Endodermal cell (in vitro differentiated cells): Measurements from ENCODE around the gene SSBP3. TPM values are rescaled to one million over a fixed set of nuclear protein-coding genes. Genes with fewer than 3 reads are reported as not detected.

Source experiments
- DNase-seq: peaks from one replicate; pipeline ENCODE4 v3.0.0-alpha.2; 2017
- H3K27ac ChIP-seq: 2 replicates; pipeline ENCODE4 v1.5.1; 2013; ENCODE audit warnings: mild to moderate bottlenecking, low read depth, low read length, moderate library complexity
- H3K27me3 ChIP-seq: 2 replicates; pipeline ENCODE4 v1.6.1; 2013; ENCODE audit warnings: mild to moderate bottlenecking, low read length, moderate library complexity; ENCODE audit not compliant: insufficient read depth, control insufficient read depth, poor library complexity, severe bottlenecking
- H3K36me3 ChIP-seq: 2 replicates; pipeline ENCODE4 v1.7.0; 2013; ENCODE audit warnings: mild to moderate bottlenecking, low read length, moderate library complexity; ENCODE audit not compliant: control insufficient read depth, insufficient read depth
- H3K4me1 ChIP-seq: one replicate; pipeline ENCODE4 v1.7.0; 2013; ENCODE audit warnings: low read length; ENCODE audit not compliant: control insufficient read depth, insufficient read depth
- H3K4me3 ChIP-seq: 2 replicates; pipeline ENCODE4 v1.5.1; 2013; ENCODE audit warnings: mild to moderate bottlenecking, low read length, moderate library complexity
- H3K9ac ChIP-seq: 2 replicates; pipeline ENCODE4 v1.6.1; 2013; ENCODE audit warnings: mild to moderate bottlenecking, low read length, moderate library complexity; ENCODE audit not compliant: poor library complexity, severe bottlenecking; ENCODE audit errors: extremely low read depth
- H3K9me3 ChIP-seq: 2 replicates; pipeline ENCODE4 v1.6.1; 2013; ENCODE audit warnings: mild to moderate bottlenecking, low read length, moderate library complexity; ENCODE audit not compliant: control insufficient read depth
- H3K27ac Mint-ChIP-seq: 2 replicates; pipeline ENCODE4 v1.8.0; 2020; ENCODE audit warnings: mixed read lengths
- H3K27me3 Mint-ChIP-seq: 2 replicates; pipeline ENCODE4 v1.8.0; 2021; ENCODE audit warnings: mild to moderate bottlenecking, mixed read lengths; ENCODE audit not compliant: insufficient read depth
- H3K36me3 Mint-ChIP-seq: 2 replicates; pipeline ENCODE4 v1.8.0; 2020; ENCODE audit warnings: low read depth, mixed read lengths
- H3K4me1 Mint-ChIP-seq: 2 replicates; pipeline ENCODE4 v1.8.0; 2020; ENCODE audit warnings: mixed read lengths
- H3K4me3 Mint-ChIP-seq: 2 replicates; pipeline ENCODE4 v1.8.0; 2020; ENCODE audit warnings: mild to moderate bottlenecking, moderate library complexity, mixed read lengths
- H3K9me3 Mint-ChIP-seq: 2 replicates; pipeline ENCODE4 v1.8.0; 2020; ENCODE audit warnings: mild to moderate bottlenecking, mixed read lengths
- WGBS, 2 experiments: methylation state at CpG; one replicate each; pipeline versions ENCODE4 v1.1.5 to v1.1.7; 2013; ENCODE audit warnings: missing lambda C conversion rate in 2 of 2, mixed read lengths in 1 of 2; ENCODE audit not compliant: insufficient coverage in 1 of 2, insufficient read length in 1 of 2; 5-methylcytosine and 5-hydroxymethylcytosine counted together
- total RNA-seq, 2 donors: library from RNA; stranded (reverse); fragmentation: NEBNext Ultra II Directional in 1 of 2; extraction: Animal tissue kit (Norgen Biotek cat#: 25700) in 1 of 2; gene quantifications; 2 replicates in 1 of 2; 3 replicates in 1 of 2; pipeline ENCODE4 v1.2.1, GENCODE V29; 2021
- TF ChIP-seq, protein P1 (sequence below): fragments of 200-600 bp; sonication (generic); conservative IDR thresholded peaks from 2 replicates; pipeline ENCODE4 v1.5.0; 2021; ENCODE audit warnings: antibody characterized with exemption, mild to moderate bottlenecking

The SSBP3 gene
- total RNA-seq, 2 donors from 2014 or later = 342 TPM

DNA sequence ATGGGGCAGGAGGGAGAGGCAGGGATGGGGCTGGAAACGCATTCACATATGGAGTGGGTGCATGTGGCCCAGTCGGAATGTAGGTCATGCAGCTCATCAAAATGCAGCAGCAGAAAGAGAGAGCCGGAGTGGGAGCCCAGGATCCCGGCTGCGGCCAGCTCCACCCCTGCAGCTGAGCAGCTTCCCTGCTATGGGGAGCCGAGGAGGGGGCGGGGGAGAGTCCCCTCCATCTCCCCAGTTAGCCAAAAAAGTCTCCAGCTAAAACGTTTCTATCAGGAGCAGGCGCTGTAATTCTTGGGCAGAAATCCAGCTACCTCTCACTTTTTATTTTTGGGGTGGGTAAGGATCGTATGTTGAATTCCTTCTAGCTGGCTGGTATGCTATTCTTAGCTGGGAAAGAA lies 166.6 kb downstream of the SSBP3 start:
- H3K4me1 ChIP-seq = no peaks in the 10 kb centered on the region
- Mint-ChIP-seq H3K4me1 (peaks cover 4% of the 10 kb centered on the region), H3K27ac (no peak overlapping the region), H3K36me3 (peaks cover 79% of the 10 kb centered on the region), H3K9me3 (peaks cover 4% of the 10 kb centered on the region), H3K4me3 (no peak overlapping the region), H3K27me3 (no peaks in the 10 kb centered on the region)
- 93 to 94% methylated on average over 6 to 10 of the region's 10 CpGs for whole genome bisulfite sequencing, 2 experiments
- no peak for DNase-seq
- no peaks in the 10 kb centered on the region for H3K9me3 ChIP-seq
- H3K9ac ChIP-seq = no peak overlapping the region
- peaks cover 87% of the 10 kb centered on the region for H3K36me3 ChIP-seq
- no peaks in the 10 kb centered on the region for H3K27me3 ChIP-seq
- TF ChIP-seq, protein P1, sequence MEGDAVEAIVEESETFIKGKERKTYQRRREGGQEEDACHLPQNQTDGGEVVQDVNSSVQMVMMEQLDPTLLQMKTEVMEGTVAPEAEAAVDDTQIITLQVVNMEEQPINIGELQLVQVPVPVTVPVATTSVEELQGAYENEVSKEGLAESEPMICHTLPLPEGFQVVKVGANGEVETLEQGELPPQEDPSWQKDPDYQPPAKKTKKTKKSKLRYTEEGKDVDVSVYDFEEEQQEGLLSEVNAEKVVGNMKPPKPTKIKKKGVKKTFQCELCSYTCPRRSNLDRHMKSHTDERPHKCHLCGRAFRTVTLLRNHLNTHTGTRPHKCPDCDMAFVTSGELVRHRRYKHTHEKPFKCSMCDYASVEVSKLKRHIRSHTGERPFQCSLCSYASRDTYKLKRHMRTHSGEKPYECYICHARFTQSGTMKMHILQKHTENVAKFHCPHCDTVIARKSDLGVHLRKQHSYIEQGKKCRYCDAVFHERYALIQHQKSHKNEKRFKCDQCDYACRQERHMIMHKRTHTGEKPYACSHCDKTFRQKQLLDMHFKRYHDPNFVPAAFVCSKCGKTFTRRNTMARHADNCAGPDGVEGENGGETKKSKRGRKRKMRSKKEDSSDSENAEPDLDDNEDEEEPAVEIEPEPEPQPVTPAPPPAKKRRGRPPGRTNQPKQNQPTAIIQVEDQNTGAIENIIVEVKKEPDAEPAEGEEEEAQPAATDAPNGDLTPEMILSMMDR = no peak
- no peak overlapping the region for H3K27ac ChIP-seq
- no peak overlapping the region for H3K4me3 ChIP-seq

GRCh38 chr1:54239035-54239383 lies 167.2 kb downstream of the SSBP3 start:
- H3K4me3 ChIP-seq = no peak overlapping the region
- no peak for DNase-seq
- H3K4me1 ChIP-seq = no peaks in the 10 kb centered on the region
- H3K9me3 ChIP-seq = no peaks in the 10 kb centered on the region
- H3K27ac ChIP-seq = no peak overlapping the region
- Mint-ChIP-seq H3K36me3 (peaks cover 78% of the 10 kb centered on the region), H3K9me3 (peaks cover 7% of the 10 kb centered on the region), H3K27me3 (no peaks in the 10 kb centered on the region), H3K4me1 (peaks cover 4% of the 10 kb centered on the region), H3K27ac (no peak overlapping the region), H3K4me3 (no peak overlapping the region)
- no peaks in the 10 kb centered on the region for H3K27me3 ChIP-seq
- no peak overlapping the region for H3K9ac ChIP-seq
- H3K36me3 ChIP-seq = peaks cover 82% of the 10 kb centered on the region
- 97% methylated on average over 5 of the region's 5 CpGs; no CpG with 5 or more reads in 1 of the 2 experiments for WGBS, 2 experiments
- TF ChIP-seq, protein P1 = no peak

GRCh38 chr1:54238353-54239034 lies 167.7 kb downstream of the SSBP3 start:
- no peaks in the 10 kb centered on the region for H3K9me3 ChIP-seq
- no peak overlapping the region for H3K9ac ChIP-seq
- peaks cover 76% of the 10 kb centered on the region for H3K36me3 ChIP-seq
- WGBS, 2 experiments = 96 to 100% methylated on average over 6 to 12 of the region's 12 CpGs
- TF ChIP-seq, protein P1 = no peak
- H3K4me1 ChIP-seq = no peaks in the 10 kb centered on the region
- Mint-ChIP-seq H3K27me3 (no peaks in the 10 kb centered on the region), H3K9me3 (peaks cover 7% of the 10 kb centered on the region), H3K4me3 (no peak overlapping the region), H3K4me1 (peaks cover 4% of the 10 kb centered on the region), H3K27ac (no peak overlapping the region), H3K36me3 (peaks cover 74% of the 10 kb centered on the region)
- no peak overlapping the region for H3K4me3 ChIP-seq
- DNase-seq = no peak
- no peak overlapping the region for H3K27ac ChIP-seq
- H3K27me3 ChIP-seq = no peaks in the 10 kb centered on the region
